Measurements from ENCODE around the gene ASB15.
A peak's percentile ranks its signal among the peaks of the same experiment; 100 is the strongest.
"Not testable (repeated sequence)": the region's sequence is repeated elsewhere in the genome, so short reads cannot be mapped to it uniquely, and the experiment has no call there.

Gene ASB15

GRCh38 chr7:123601530-123601929 lies at the start of gene ASB15:
ASB15 (plus strand) TSS chr7:123601821; CDS start chr7:123614503, 12,682 bp downstream.
- DNase-seq (ENCODE audit: low read depth), result no peak

- not testable (repeated sequence) for DNase-seq (ENCODE audit: low read depth)
These were observed 49.5 kb upstream of the ASB15 start for GRCh38 chr7:123552134-123552533.

- no peak for DNase-seq (ENCODE audit: low read depth)
These were observed 49.0 kb upstream of the ASB15 start for GRCh38 chr7:123552641-123553040.

GRCh38 chr7:123553159-123553558 lies 48.5 kb upstream of the ASB15 start:
- DNase-seq (ENCODE audit: low read depth), result no peak

- no peak for DNase-seq (ENCODE audit: low read depth)
These were observed 46.1 kb upstream of the ASB15 start for GRCh38 chr7:123555484-123555883.

GRCh38 chr7:123557016-123557397 lies 44.6 kb upstream of the ASB15 start:
- no peak for DNase-seq (ENCODE audit: low read depth)

GRCh38 chr7:123557398-123558288 lies 44.0 kb upstream of the ASB15 start, which contains the start of gene NDUFA5:
NDUFA5 (minus strand) TSS chr7:123557818; CDS start chr7:123557795, 23 bp downstream.
- peak; percentile 92 for DNase-seq (ENCODE audit: low read depth)

- no peak for DNase-seq (ENCODE audit: low read depth)
These were observed 43.2 kb upstream of the ASB15 start for GRCh38 chr7:123558289-123558874.

- DNase-seq (ENCODE audit: low read depth), result no peak
These were observed 39.5 kb upstream of the ASB15 start for GRCh38 chr7:123562121-123562520.

GRCh38 chr7:123569352-123570010 lies 32.1 kb upstream of the ASB15 start:
- no peak for DNase-seq (ENCODE audit: low read depth)

GRCh38 chr7:123570390-123571182 lies 31.0 kb upstream of the ASB15 start:
- no peak for DNase-seq (ENCODE audit: low read depth)

- DNase-seq (ENCODE audit: low read depth), result no peak
These were observed 30.4 kb upstream of the ASB15 start for GRCh38 chr7:123571187-123571586.

- no peak for DNase-seq (ENCODE audit: low read depth)
These were observed 29.9 kb upstream of the ASB15 start for GRCh38 chr7:123571684-123572083.

- DNase-seq (ENCODE audit: low read depth), result no peak
These were observed 28.3 kb upstream of the ASB15 start for GRCh38 chr7:123573341-123573740.

- no peak for DNase-seq (ENCODE audit: low read depth)
These were observed 27.6 kb upstream of the ASB15 start for GRCh38 chr7:123573896-123574467.

GRCh38 chr7:123579416-123579815 lies 22.2 kb upstream of the ASB15 start:
- no peak for DNase-seq (ENCODE audit: low read depth)

GRCh38 chr7:123580406-123581161 lies 21.0 kb upstream of the ASB15 start:
- DNase-seq (ENCODE audit: low read depth), result no peak

- no peak for DNase-seq (ENCODE audit: low read depth)
These were observed 20.5 kb upstream of the ASB15 start for GRCh38 chr7:123581162-123581459.

GRCh38 chr7:123583821-123584220 lies 17.8 kb upstream of the ASB15 start:
- DNase-seq (ENCODE audit: low read depth), result no peak

GRCh38 chr7:123588376-123588775 lies 13.2 kb upstream of the ASB15 start:
- DNase-seq (ENCODE audit: low read depth), result no peak

- DNase-seq (ENCODE audit: low read depth), result no peak
These were observed 6.8 kb upstream of the ASB15 start for GRCh38 chr7:123594813-123595241.
